ENCODE results near the gene PTGES. TPM values are rescaled to one million over a fixed set of nuclear protein-coding genes. Genes with fewer than 3 reads are reported as not detected.

The PTGES gene
- 7.2 and 11.0 TPM in 2 replicates for total RNA-seq

GRCh38 chr9:129752900-129753729 lies at the start of gene PTGES:
PTGES (minus strand) TSS chr9:129753042; CDS start chr9:129753012, 30 bp downstream.

Other genes with a start within 250 kb of the PTGES start
- not detected in 2 replicates for gene C9orf50, start 131.9 kb downstream of the PTGES start, total RNA-seq
- gene NTMT1, start 126.9 kb downstream of the PTGES start, total RNA-seq, result 28.9 and 34.2 TPM in 2 replicates
- gene ASB6, start 110.9 kb downstream of the PTGES start, total RNA-seq, result 11.3 and 19.8 TPM in 2 replicates
- gene PRRX2, start 87.4 kb downstream of the PTGES start, total RNA-seq, result under 0.01 and 0.14 TPM in 2 replicates
- 29.0 and 30.5 TPM in 2 replicates for gene TOR1B, start 50.1 kb upstream of the PTGES start, total RNA-seq
- 19.5 and 36.1 TPM in 2 replicates for gene TOR1A, start 71.1 kb upstream of the PTGES start, total RNA-seq
- 54.5 and 73.5 TPM in 2 replicates for gene C9orf78, start 82.2 kb upstream of the PTGES start, total RNA-seq
- gene USP20, start 82.4 kb upstream of the PTGES start, total RNA-seq, result 9.6 and 13.4 TPM in 2 replicates

Data from nasal cavity respiratory epithelium epithelial cell of viscerocranial mucosa (primary cell).